ENCODE measurements around the gene ERFE.

ERFE gene

DNA sequence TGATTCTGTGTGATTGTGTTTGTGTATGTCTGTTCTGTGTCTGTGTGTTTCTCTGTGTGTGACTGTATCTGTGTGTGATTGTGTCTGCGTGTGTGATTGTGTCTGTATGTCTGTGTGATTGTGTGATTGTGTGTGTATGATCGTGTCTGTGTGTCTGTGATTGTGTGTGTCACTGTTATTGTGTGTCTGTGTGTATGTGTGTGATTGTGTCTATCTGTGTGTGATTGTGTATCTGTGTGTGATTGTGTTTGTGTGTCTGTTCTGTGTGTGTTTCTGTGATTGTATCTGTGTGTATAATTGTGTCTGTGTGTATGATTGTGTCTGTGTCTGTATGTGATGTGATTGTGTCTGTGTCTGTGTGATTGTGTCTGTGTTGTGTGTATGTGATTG is 32.0 kb upstream of the ERFE start:
- no peak for DNase-seq

DNA sequence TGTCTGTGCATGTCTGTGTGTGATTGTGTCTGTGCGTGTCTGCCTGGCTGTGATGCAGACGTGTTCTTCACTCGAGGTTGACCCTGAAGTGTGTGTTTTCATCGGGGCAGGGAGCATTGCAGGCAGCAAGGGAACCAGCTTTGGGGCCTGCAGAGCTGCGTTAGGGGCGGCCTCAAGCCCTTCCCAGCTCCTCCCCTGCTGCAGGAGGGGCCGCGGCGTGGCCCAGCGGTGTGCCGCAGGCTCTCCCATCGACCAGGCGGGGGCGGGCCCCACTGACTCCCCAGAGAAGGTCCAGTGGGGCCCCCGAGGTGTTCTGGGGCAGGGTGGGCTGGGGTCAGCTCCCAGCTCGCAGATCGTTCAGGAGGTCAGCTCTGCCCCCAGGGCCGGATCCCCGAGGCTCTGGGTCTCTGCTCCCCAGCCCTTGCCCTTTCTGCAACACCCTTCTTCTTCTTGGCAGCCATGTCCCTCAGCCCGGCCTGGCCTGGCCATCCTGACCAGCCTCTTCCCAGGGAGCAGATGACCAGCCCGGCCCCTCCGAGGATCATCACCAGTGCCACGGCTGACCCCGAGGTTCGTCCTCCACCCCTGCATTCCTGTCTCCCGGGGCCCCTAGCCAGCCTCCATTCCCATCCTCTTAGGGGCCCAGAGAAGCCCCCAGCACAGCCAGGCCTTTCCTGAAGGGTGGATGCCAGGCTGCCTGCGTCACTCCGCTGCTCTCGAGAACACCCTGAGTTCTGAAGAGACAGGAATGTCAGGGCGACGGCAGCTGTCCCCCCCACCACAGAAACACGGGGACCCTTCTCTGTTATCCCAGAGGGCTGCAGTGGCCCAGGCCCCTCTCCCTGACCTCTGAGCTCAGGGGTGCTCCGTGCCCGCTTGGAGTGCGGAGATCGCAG is 31.4 kb upstream of the ERFE start:
- DNase-seq = no peak

DNA sequence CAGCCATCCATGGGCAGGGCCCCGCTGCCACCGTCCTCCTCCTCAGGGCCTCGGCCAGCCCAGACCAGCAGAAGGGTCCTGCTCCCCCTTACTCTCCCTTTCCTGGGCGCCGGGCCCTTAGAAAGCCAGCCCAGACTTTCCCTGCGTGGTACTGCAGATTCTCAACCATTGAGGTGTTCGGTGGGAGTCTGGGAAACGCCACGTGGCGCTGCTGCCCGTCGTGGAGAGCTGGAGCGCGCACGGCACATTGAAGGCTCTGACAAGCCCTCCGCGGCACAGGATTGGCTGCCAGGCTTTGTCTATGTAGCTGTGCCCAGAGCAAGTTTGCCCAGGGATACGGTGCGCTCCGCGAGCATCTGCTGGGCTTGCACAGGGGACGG is 30.7 kb upstream of the ERFE start:
- no peak for DNase-seq

DNA sequence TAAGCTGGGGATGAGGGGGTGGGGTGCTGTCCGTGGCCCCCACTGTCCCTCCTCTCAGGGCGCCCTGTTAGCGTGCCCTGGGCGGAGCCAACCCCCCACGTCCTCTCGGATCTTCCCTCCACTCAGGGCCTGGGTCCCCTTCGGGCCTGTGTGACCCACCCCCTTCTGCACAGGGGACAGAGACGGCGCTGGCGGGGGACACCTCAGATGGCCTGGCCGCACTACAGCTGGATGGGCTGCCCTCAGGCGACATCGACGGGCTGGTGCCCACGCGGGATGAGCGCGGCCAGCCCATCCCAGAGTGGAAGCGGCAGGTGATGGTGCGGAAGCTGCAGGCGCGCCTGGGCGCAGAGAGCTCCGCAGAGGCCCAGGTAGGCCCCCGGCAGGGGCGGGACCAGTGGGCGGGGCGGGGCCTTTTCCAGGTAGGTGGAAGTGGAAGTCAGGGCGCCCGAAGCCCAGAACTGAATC is 30.2 kb upstream of the ERFE start:
- DNase-seq = no peak

DNA sequence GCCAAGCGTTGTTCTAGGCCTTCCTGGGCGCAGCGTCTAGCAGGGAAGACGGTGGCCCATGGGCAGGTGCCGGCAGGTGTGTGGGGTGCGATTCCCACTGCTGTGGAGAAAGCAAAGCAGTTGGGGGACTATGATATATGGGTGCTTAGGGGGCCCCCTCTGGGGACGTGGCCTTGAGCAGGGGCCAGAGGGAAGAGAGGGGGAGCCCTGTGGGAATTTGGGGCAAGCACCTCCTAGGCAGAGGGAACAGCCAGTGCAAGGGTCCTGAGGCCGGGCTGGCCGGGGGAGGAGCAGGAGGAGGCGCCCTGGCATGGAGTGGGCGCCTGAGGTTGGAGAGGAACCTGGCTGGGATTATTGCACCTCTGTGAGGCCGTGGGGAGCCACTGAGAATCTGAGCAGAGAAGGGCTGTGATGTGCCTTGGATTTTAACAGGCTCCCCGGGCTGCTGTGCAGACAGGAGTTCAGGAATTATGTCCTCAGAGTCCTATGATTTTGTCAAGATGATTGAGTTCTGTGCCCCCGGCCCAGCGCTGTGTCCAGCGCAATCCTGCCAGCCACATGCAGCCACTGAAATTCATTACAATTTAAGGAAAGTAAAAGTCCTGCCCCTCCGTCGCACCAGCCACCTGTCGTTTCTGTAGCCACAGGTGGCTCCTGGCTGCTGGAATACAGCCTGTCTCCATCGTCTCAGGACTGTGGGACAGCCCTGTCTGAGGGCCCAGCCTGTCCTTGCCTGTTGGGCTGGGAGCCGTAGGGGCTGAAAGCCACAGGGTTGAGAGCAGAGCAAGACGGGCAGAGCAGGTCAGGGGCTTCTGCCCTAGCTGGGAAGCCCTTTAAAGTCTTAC is 29.4 kb upstream of the ERFE start:
- no peak for DNase-seq

DNA sequence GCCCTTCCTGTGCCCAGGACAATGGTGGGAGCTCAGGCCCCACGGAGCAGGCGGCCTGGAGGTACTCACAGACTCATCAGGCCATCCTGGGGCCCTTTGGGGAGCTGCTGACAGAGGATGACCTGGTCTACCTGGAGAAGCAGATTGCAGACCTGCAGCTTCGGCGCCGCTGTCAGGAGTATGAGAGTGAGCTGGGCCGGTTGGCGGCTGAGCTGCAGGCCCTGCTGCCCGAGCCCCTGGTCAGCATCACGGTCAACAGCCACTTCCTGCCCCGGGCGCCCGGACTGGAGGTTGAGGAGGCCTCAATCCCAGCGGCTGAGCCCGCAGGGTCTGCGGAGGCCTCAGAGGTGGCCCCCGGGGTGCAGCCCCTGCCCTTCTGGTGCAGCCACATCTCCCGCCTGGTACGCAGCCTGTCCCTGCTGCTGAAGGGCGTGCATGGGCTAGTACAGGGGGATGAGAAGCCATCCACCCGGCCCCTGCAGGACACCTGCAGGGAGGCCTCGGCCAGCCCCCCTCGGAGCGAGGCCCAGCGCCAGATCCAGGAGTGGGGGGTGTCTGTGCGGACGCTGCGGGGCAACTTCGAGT is 28.6 kb upstream of the ERFE start:
- DNase-seq = no peak

DNA sequence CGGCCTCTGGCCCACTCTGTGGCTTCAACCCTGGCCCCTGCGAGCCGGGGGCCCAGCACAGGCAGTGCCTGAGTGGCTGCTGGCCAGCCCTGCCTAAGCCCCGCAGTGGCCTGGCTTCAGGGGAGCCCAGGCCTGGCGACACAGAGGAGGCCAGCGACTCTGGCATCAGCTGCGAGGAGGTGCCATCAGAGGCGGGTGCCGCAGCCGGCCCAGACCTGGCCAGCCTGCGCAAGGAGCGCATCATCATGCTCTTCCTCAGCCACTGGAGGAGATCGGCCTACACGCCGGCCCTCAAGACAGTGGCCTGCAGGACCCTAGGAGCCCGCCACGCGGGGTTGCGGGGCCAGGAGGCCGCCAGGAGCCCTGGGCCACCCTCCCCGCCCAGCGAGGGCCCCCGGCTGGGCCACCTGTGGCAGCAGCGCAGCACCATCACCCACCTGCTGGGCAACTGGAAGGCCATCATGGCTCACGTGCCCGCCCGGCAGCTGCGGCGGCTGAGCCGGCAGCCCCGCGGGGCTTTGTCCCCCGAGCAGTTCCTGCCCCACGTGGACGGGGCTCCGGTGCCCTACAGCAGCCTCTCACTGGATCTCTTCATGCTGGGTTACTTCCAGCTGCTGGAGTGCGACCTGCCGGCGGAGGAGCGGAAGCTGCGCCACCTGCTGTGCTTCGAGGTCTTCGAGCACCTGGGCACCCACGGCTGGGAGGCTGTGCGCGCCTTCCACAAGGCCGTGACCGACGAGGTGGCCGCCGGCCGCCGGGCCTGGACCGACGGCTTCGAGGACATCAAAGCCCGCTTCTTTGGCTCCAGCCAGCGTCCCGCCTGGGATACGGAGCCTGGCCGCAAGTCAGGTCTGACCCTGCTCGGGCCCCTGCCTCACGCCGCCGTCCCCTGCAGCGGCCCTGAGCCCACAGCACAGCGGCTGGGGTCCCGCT is 27.8 kb upstream of the ERFE start:
- peak; percentile 36 for DNase-seq

DNA sequence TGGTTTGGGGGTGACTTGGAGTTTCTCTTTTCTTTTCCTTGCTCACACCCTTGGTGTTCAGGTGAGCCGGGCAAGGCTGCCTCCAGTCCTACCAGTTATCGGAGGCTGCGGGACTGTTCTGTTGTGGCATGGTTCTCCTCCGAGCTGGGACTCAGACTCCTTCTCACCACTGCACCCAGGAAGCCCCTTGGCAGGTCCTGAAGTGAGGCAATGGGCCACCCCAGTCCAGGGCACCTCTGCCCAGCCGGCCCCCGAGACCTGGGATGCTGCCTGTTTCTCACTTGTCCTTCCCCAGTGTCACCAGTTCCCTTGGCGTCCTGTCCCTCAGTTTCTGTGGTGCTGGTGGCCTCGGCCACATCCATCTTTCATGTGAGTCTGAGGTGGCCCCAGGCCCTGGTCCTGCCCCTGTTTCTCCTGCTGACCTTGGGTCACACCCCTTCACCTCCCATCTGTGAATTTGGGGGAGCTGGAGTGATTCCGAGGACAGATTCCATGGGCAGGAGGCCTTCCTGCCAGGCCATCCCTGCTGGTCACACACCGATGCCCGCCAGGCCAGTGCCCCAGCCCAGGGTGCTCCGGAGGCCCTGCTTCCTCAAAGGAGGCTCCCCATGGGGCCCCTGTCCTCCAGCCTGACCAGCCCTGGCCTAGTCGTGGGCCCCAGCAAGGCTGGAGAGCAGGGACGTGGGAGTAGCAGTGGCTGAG is 26.9 kb upstream of the ERFE start:
- no peak for DNase-seq

DNA sequence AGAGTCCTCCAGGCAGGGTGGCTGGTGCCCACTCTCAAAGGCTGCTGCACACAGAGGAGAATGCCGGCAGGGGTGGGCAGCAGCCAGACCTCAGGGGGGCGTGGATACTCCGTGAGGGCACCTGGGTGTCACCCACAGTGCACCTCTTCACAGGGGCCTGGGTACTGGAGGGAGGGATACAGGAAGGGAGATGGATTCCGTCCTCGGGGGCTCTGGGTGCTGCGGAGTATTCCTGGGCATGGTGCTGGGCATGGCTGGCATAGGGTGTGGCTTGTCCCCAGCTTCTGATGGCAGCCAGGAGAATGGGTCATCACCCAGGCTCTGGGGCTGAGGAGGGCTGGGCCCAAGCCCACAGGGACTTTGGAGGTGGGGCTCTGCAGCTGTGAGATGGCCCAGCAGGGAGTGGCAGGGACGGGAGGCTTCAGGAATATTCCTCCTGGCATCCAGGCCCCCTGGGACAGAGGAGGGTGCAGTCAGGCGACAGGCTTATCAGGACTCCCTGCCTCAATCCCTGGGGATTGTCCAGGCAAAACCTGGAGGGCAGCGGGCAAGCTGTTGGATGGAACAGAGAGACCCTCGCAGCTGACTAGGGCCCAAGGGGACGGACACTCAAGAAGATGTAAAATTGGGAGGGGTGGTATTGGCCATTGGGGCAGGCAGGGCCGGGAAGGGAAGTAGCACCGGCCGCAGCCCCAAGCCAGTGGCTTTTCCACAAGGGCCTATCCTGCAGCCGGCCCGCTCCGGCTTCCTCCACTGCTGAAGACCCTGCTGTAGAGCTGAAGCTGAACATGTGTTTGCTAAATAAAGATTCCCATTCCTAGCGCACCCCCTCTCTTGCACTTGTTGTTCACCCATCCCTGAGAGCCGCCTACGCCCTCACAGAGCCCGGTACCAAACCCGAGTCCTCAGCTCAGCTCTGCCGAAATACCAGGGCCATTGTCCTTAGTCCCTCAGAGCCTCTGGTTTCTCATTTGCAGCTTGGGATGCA is 26.0 kb upstream of the ERFE start:
- no peak for DNase-seq

DNA sequence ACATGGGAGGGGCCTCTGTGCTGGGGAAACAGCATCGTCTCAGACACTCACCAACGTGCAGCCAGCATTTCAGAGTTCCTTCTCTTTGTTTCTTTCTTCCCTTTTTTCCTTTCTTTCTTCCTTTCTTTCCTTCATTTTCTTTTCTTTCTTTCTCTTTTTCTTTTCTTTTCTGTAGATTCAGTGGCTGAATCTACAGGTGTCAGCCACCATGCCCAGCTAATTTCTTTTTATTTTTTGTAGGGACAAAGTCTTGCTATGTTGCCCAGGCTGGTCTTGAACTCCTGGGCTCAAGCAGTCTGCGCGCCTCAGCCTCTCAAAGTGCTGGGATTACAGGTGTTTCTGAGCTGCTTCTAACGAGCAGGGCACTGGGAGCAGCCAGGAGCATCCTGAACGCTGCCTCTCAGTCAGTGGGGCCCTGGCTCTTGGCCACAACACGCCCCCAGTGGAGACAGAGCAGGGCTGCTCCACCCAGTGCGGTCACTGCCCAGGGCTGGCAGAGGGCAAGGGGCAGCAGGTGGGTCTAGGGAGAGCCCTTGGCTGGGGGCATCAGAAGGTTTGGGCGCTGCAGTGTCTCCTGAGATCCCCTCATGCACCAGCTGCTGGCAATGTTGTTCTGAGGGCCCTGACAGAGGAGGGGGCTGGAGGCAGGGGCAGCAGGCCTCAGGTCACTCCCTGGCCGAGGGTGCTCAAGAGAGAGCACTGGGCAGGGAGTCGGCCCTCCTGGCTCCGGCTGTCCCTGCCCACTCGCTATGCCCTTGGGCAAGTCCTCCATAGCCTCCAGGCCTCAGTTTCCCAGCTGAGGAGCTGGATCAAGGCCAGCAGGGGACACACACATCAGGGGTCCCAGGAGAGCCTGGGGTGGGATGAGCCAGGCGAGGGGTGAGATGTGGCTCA is 25.0 kb upstream of the ERFE start:
- DNase-seq = no peak

DNA sequence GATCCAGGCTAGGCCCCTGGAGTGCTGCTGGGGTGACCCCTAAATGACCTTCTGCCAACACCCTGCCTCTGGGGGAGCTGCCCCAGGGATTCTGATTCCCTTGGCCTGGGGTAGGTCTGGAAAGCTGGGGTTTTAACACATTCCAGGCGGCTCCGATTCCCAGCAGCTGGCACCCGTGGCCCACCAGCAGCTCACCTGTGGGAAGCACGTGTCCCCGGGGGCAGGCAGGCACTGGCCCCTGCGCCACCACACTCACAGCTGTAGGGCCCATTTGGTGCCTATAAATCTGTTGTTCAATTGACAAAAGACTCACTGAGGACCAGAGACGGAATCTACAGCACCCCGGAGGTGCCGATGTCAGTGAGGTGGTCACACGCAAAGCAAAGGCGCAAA is 24.4 kb upstream of the ERFE start:
- no peak for DNase-seq

DNA sequence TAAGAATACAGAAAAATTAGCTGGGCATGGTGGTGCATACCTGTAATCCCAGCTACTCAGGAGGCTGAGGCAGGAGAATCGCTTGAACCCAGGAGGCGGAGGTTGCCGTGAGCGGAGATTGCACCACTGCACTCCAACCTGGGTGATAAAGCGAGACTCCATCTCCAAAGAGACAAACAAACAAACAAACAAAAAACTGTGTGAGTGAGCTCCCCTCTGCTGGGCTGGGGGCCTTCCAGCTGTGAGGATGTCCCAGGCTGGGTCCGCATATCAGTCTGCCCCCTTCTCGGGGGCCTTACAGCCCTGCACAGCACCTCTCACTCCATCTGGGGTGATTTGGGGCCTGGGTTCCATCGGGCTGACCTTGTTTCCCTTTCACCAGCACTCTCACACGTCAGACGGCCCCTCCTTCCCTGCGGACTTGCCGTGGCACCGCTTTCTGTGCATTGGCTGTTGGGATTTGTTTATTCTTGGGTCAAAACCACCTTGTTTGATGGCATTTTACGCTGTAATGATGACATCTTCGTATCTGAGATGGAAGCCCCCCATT is 23.1 kb upstream of the ERFE start:
- DNase-seq = no peak

DNA sequence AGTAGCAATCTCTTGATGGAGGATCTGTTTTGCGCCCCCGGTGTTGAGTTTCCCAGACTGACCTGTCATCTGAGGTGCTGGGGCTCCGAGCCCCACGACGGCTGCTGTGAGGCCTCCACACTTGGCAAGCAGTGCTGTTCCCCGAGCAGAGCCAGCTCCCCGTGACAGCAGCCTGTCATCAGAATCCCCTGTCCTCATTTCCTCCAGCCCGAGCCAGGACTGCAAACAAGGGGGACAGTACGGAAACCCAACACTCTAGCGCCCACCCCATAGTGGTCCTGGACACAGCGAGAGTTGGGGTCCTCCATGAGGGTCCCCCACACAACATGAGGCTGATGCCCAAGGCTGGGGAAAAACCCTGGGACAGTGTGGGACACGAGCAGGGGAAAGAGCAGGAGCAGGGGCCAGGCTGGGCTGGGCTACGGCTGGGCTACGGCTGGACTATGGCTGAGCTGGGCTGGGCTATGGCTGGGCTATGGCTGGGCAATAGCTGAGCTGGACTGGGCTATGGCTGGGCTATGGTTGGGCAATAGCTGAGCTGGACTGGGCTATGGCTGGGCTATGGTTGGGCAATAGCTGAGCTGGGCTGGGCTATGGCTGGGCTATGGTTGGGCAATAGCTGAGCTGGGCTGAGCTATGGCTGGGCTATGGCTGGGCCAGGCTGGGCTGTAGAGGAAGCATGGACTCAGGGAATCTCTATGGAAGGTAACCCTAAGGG is 21.8 kb upstream of the ERFE start:
- no peak for DNase-seq

DNA sequence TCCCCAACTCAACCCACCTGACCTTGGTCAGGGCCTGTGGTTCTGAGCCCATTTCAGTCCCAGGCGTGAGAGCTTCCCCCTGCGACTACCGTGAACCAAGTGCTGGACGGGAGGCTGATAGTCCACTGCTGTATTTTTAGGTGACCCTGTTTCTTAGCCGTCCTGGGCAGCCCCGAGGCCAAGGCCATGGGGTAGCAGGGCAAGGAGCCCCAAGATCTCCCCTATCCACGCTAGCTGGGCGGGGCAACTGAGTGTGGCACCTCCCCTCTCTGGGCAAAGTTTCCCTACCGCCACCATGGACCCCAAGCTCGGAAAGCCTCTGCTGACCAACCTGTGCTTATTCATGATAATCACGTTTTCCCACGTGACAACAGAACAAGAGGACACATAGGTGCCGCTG is 20.9 kb upstream of the ERFE start:
- no peak for DNase-seq

DNA sequence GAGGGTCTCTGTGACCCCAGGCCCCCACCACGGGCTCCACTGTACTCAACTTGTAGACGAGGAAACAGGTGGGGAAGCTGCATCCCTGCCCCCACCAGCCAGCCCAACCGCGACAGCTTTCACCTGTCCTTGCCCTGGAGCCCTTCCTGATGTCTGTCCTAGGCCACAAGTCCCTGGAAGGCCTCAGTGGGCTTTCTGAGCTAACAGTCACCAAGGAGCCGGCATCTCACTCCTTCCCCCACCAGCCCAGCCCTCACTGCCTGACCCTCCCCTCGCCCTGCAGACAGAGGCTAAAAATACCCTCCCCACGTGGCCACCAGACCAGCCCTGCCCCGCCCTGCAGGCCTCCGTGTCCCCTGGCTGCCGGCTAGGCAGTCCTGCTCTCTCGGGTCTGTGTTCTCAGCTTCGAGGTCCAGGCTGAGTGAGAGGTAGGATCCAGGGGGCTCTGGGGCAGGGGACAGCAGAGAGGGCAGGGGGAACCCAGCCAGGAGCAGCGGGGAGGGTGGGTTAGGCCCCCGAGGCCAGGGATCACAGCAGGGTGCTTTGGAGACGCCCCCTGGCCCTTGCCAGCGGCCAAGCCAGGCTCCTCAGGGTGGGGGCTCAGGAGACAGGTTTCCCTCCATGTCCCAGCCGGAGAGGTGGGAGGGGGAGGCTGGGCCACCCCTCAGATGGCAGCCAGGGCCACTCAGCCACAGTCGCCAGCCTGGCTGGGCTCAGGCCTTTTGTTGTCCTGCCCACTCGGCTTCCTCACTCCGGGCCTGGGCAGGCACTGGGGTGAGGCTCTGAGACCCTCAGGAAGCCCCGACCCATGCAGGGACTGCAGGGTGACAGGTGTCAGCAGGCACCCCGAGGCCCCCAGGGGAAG is 20.2 kb upstream of the ERFE start, which contains the start of gene KLHL30:
TSS of gene KLHL30 (plus strand) at position 338 of the 865 bp plus-strand sequence. CDS start 2,087 bp downstream, outside the sequence.
- DNase-seq = no peak

DNA sequence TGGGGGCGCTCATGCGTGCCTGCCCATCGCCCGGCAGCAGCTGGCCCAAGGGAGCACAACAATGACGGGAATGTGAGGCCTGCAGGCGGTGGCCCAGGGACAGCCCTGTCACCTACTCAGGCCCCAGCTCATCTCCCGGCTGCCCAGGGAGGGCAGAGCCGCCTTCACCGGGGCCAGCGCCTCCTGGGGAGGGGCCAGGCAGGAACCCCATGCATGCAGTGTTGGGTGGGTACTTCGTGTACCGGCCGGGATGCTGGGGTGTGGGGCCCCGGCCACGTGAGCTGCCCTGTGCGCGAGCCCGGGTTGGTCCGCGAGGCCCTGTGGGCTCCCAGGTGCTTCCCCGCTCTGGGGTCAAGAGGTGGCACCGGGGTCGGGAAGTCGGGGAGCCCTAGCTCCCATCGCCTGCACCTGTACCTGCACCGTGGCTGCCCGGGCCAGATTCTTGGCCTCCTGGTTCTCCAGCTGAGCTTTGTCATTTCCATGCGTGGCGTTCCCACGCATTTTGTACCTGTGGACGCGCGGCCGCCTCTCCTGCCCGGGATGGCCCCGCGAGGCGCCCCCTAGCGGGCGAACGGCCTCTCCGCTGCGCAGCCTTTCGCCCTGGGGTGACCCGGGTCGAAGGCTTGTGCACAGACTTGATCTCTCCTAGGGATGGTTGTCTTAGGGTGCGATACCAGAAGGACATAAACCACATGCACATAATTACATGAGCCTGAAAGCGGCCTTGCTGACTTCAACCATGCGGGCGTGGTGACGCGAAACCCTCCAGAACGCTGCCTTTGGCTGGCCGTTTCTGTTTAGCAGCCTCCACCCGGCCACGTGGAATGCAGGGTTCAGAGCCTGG is 19.4 kb upstream of the ERFE start:
- DNase-seq = no peak
